OCI-LY7 (cell line): ENCODE results near the gene ZNF581. TPM values are rescaled to one million over a fixed set of nuclear protein-coding genes. Genes with fewer than 3 reads are reported as not detected.

Source experiments
- BruUV-seq: library from RNA; stranded (reverse); fragments of 400-500 nt; replicated peaks from 2 replicates; lab custom pipeline; 2021; lab: Mats Ljungman, UMichigan
- CTCF ChIA-PET: fragments of 300-600 bp; sonication (Branson Sonifier 250); formaldehyde crosslinking; loops from one replicate; lab custom pipeline; 2022; ENCODE audit warnings: antibody characterized with exemption; ENCODE audit not compliant: unreplicated experiment; lab: Charles Lee
- POLR2A ChIA-PET: fragments of 300-600 bp; sonication (Branson Sonifier 250); formaldehyde crosslinking; loops from one replicate; lab custom pipeline; 2022; ENCODE audit warnings: antibody characterized with exemption; lab: Charles Lee
- DNase-seq: peaks from one replicate; pipeline ENCODE4 v3.0.0-alpha.2; 2015; ENCODE audit warnings: low spot score
- H2AFZ ChIP-seq: fragments of 200-600 bp; sonication (generic), shearing (Covaris generic); 2 replicates; pipeline ENCODE4 v1.6.1; 2014; ENCODE audit warnings: mild to moderate bottlenecking, antibody characterized with exemption, low read length, moderate library complexity
- H3K27ac ChIP-seq: fragments of 200-600 bp; sonication (generic); 2 replicates; pipeline ENCODE4 v1.5.1; 2014; ENCODE audit warnings: mixed run types, low read depth, mild to moderate bottlenecking, moderate library complexity, low read length, inconsistent platforms; ENCODE audit not compliant: poor library complexity, severe bottlenecking
- H3K36me3 ChIP-seq: fragments of 200-600 bp; sonication (generic); 2 replicates; pipeline ENCODE4 v1.6.1; 2014; ENCODE audit warnings: mild to moderate bottlenecking, antibody characterized with exemption, low read length, moderate library complexity, mixed read lengths; ENCODE audit not compliant: insufficient read depth
- H3K4me1 ChIP-seq: fragments of 200-600 bp; sonication (generic); 2 replicates; pipeline ENCODE4 v1.5.1; 2014; ENCODE audit warnings: mild to moderate bottlenecking, low read length; ENCODE audit not compliant: insufficient read depth, poor library complexity, severe bottlenecking
- H3K4me2 ChIP-seq: fragments of 200-600 bp; sonication (generic); 2 replicates; pipeline ENCODE4 v1.6.1; 2014; ENCODE audit warnings: mild to moderate bottlenecking, low read length
- H3K4me3 ChIP-seq: fragments of 200-600 bp; sonication (generic); 2 replicates; pipeline ENCODE4 v1.5.1; 2014; ENCODE audit warnings: mild to moderate bottlenecking, low read depth, low read length; ENCODE audit not compliant: poor library complexity, severe bottlenecking
- H3K79me2 ChIP-seq: fragments of 200-600 bp; sonication (generic); 2 replicates; pipeline ENCODE4 v1.6.1; 2016; ENCODE audit warnings: low read depth, mild to moderate bottlenecking, low read length, moderate library complexity, mixed read lengths; ENCODE audit not compliant: insufficient read depth
- H3K9me2 ChIP-seq: fragments of 200-600 bp; sonication (generic); 2 replicates; pipeline ENCODE4 v1.6.1; 2016; ENCODE audit warnings: mild to moderate bottlenecking, low read length, mixed read lengths; ENCODE audit not compliant: insufficient read depth
- H3K9me3 ChIP-seq: fragments of 200-600 bp; sonication (generic); 2 replicates; pipeline ENCODE4 v1.6.1; 2014; ENCODE audit warnings: mild to moderate bottlenecking, mixed run types, low read length, mixed read lengths
- H4K20me1 ChIP-seq: fragments of 200-600 bp; sonication (generic); 2 replicates; pipeline ENCODE4 v1.6.1; 2014; ENCODE audit warnings: mild to moderate bottlenecking, antibody characterized with exemption, low read length, moderate library complexity, mixed read lengths; ENCODE audit not compliant: insufficient read depth
- EZH2phosphoT487 ChIP-seq: fragments of 200-600 bp; sonication (generic); IDR thresholded peaks from 2 replicates; pipeline ENCODE4 v1.6.1; 2018; ENCODE audit warnings: low read depth, borderline replicate concordance, mild to moderate bottlenecking, mixed run types, antibody characterized with exemption, low read length, moderate library complexity, mixed read lengths
- intact Hi-C: fragments of 100-400 bp; cut with micrococcal nuclease; formaldehyde crosslinking; loops from one replicate; pipeline ENCODE4 v1.10.0; 2022; ENCODE audit not compliant: unreplicated experiment
- total RNA-seq, 2 experiments: library from RNA; depleted of rRNA in 1 of 2; stranded (reverse); fragments of >200 nt in 1 of 2; shearing (Covaris generic) in 1 of 2; gene quantifications; 2 replicates each; pipeline ENCODE4 v1.2.3, GENCODE V29; 2014 to 2022
- TF ChIP-seq, protein P1 (sequence below): fragments of 200-600 bp; sonication (generic); conservative IDR thresholded peaks from 2 replicates; pipeline ENCODE4 v1.5.1; 2014; ENCODE audit warnings: mild to moderate bottlenecking, antibody characterized with exemption, low read length, moderate library complexity, mixed read lengths

Gene ZNF581
- total RNA-seq, 2 experiments from 2014 or later, result 39.7 to 44.5 TPM

- Histone ChIP-seq H3K9me2 (no peaks in the 10 kb centered on the region), H3K9me3 (no peaks in the 10 kb centered on the region), H4K20me1 (no peaks in the 10 kb centered on the region; the same call in 1 of the 2 replicates), H3K4me3 (no peak overlapping the region), H2AFZ (no peak overlapping the region), H3K4me1 (peaks cover 17% of the 10 kb centered on the region), H3K27ac (no peak overlapping the region), H3K4me2 (no peak overlapping the region), H3K79me2 (peaks cover 32% of the 10 kb centered on the region; the same call in 1 of the 2 replicates), H3K36me3 (peaks cover 95% of the 10 kb centered on the region)
- BruUV-seq, result no TSS peak
- TF ChIP-seq, protein P1, sequence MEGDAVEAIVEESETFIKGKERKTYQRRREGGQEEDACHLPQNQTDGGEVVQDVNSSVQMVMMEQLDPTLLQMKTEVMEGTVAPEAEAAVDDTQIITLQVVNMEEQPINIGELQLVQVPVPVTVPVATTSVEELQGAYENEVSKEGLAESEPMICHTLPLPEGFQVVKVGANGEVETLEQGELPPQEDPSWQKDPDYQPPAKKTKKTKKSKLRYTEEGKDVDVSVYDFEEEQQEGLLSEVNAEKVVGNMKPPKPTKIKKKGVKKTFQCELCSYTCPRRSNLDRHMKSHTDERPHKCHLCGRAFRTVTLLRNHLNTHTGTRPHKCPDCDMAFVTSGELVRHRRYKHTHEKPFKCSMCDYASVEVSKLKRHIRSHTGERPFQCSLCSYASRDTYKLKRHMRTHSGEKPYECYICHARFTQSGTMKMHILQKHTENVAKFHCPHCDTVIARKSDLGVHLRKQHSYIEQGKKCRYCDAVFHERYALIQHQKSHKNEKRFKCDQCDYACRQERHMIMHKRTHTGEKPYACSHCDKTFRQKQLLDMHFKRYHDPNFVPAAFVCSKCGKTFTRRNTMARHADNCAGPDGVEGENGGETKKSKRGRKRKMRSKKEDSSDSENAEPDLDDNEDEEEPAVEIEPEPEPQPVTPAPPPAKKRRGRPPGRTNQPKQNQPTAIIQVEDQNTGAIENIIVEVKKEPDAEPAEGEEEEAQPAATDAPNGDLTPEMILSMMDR, result no peak
- TF ChIP-seq EZH2phosphoT487, result no peak
- ChIA-PET POLR2A (no interaction called here), CTCF (interaction anchor here (0.6 kb wide), 1 partner anchor 603 kb away, joined by 5 read pairs; no protein-coding TSS in a partner anchor)
- no peak for DNase-seq
- intact Hi-C loops, result no loop called here
These were observed 26.2 kb downstream of the ZNF581 start for GRCh38 chr19:55669418-55670279.

DNA sequence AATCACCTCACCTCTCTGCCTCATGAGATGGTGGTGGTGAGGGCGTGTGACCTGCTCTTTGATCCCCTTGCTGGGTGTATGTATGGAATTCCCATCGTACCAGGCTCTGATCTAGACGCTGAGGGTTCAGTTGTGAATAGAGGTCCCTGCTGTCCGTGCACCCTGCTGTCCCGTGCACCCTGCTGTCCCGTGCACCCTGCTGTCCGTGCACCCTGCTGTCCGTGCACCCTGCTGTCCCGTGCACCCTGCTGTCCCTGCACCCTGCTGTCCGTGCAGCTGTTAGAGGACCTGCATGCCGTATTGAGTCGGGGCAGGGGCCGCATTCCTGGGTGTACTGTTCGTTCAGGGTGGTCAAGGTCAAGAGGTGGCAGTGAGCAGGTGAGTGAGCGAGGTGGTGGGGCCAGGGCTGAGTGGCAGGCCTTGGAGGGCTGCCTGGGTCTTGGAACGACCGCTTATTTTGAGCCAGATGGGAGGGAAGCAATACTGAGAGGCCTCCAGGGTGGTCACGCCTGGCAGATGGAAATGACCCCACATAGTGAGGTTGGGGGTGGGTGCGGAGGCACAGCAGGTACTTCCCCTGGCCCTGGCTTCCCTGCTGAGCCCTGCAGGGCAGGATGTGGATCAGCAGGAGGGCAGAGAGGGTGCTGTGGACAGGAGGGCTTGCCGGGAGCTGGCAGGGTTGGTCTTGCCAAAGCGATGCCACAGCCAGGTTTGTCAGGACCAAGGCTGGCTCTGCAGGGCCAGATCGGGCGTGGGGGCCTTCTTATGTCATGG is 27.0 kb downstream of the ZNF581 start:
- no peak for DNase-seq
- peaks cover 95% of the 10 kb centered on the region for H3K36me3 ChIP-seq
- no TSS peak for BruUV-seq
- no peaks in the 10 kb centered on the region for H3K9me3 ChIP-seq
- TF ChIP-seq, protein P1, result no peak
- no peak for TF ChIP-seq EZH2phosphoT487
- peaks cover 36% of the 10 kb centered on the region for H3K79me2 ChIP-seq
- CTCF ChIA-PET, result interaction anchor here (0.6 kb wide), 1 partner anchor 187 kb away, joined by 3 read pairs; no protein-coding TSS in a partner anchor
- intact Hi-C loops, result no loop called here
- H3K4me1 ChIP-seq, result peaks cover 17% of the 10 kb centered on the region
- H3K9me2 ChIP-seq, result no peaks in the 10 kb centered on the region
- H3K4me3 ChIP-seq, result no peak overlapping the region
- no peak overlapping the region for H2AFZ ChIP-seq
- no peaks in the 10 kb centered on the region; the same call in 1 of the 2 replicates for H4K20me1 ChIP-seq
- POLR2A ChIA-PET, result no interaction called here
- no peak overlapping the region for H3K27ac ChIP-seq
- H3K4me2 ChIP-seq, result no peak overlapping the region
